NT2/D1 (cell line): ENCODE measurements around the gene ENPP1.

Source experiments
- SUZ12 ChIP-seq: IDR thresholded peaks from 2 replicates; pipeline ENCODE4 v1.6.1; 2011; ENCODE audit not compliant: insufficient read length, insufficient read depth; ENCODE audit errors: extremely low read depth
- YY1 ChIP-seq: IDR thresholded peaks from 2 replicates; pipeline ENCODE4 v1.6.1; 2011; ENCODE audit not compliant: insufficient read length, insufficient read depth
- ZNF274 ChIP-seq: IDR thresholded peaks from 2 replicates; pipeline ENCODE4 v1.6.1; 2011; ENCODE audit warnings: mild to moderate bottlenecking, low read depth, low read length

GRCh38 chr6:131931063-131931750 lies 123.4 kb downstream of the ENPP1 start:
- TF ChIP-seq ZNF274 (no peak), YY1 (no peak), SUZ12 (no peak)
